GM18519 (cell line): ENCODE results near the gene PEAR1.

Source experiments
- ATAC-seq: cut with Tn5 transposase; IDR thresholded peaks from one replicate; pipeline ENCODE4 v1.9.1; 2021; ENCODE audit warnings: mild to moderate bottlenecking, moderate library complexity; ENCODE audit not compliant: unreplicated experiment, low FRiP score

Gene PEAR1

GRCh38 chr1:156898971-156899664 lies 5.6 kb downstream of the PEAR1 start:
- ATAC-seq, result no peak

GRCh38 chr1:156899956-156900718 lies 6.6 kb downstream of the PEAR1 start:
- no peak for ATAC-seq

GRCh38 chr1:156900896-156901589 lies 7.5 kb downstream of the PEAR1 start:
- no peak for ATAC-seq

GRCh38 chr1:156901590-156901900 lies 8.0 kb downstream of the PEAR1 start:
- no peak for ATAC-seq

GRCh38 chr1:156901966-156902915 lies 8.7 kb downstream of the PEAR1 start:
- no peak for ATAC-seq

GRCh38 chr1:156903328-156904091 lies 10.0 kb downstream of the PEAR1 start:
- no peak for ATAC-seq

GRCh38 chr1:156904187-156904959 lies 10.9 kb downstream of the PEAR1 start:
- ATAC-seq, result no peak

- ATAC-seq, result no peak
These were observed 11.7 kb downstream of the PEAR1 start for GRCh38 chr1:156905176-156905575.

GRCh38 chr1:156905651-156906050 lies 12.1 kb downstream of the PEAR1 start:
- no peak for ATAC-seq

GRCh38 chr1:156906206-156906906 lies 12.8 kb downstream of the PEAR1 start:
- no peak for ATAC-seq

GRCh38 chr1:156908541-156908940 lies 15.0 kb downstream of the PEAR1 start:
- ATAC-seq, result no peak

GRCh38 chr1:156908955-156909354 lies 15.4 kb downstream of the PEAR1 start:
- no peak for ATAC-seq

- ATAC-seq, result no peak
These were observed 16.2 kb downstream of the PEAR1 start for GRCh38 chr1:156909671-156910070.

- no peak for ATAC-seq
These were observed 16.8 kb downstream of the PEAR1 start for GRCh38 chr1:156910309-156910782.

GRCh38 chr1:156911577-156912298 lies 18.2 kb downstream of the PEAR1 start:
- ATAC-seq, result no peak

- no peak for ATAC-seq
These were observed 18.8 kb downstream of the PEAR1 start for GRCh38 chr1:156912310-156912709.
